Activated CD4-positive, alpha-beta T cell treated with anti-CD3 and anti-CD28 coated beads, Interleukin-2, amount 50 U/mL, for 1 hour (primary cell): Measurements from ENCODE around the gene CHD8.
"Not testable (repeated sequence)": the region's sequence is repeated elsewhere in the genome, so short reads cannot be mapped to it uniquely, and the experiment has no call there.

Experiments
- DNase-seq: peaks from one replicate; pipeline ENCODE4 v3.0.0-alpha.2; 2020

Gene CHD8

DNA sequence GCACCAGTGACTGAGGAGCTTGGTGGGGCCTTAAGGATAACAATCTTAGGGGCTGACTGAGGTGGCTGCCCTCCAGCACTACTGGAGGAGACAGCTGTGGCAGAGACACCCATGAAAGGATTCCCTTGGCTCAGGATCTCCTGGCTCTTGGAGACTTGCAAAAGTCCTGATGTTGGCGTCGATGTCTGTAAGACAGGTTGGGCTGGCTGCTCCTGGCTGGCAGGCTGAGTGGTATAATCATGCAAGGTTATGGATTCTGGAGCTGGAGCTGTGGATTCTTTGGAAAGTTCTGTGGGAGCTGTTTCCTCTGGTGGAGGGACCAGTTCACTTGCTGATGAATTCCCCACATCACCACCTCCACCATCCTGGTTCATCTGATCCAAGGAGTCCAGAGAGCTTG lies 24.8 kb downstream of the CHD8 start:
- DNase-seq, result no peak

DNA sequence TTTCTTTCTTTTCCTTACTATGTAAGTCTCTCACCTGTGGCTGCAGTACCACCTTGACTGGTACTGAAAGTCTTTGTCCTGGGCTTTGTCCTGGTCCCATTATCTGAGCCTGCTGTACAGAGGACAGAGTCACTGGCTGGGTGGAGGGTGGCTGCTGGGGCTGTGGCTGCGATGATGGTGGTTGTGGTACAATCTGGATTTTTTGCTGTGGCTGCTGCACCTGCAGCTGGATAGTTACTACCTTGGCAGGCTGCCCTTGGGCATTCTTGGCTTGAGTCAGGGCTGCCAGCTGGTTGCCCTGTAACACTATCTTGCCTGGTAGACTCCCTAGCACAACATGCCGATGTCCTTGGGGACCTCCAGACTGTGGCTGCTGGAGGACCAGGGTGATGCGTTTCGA lies 27.0 kb downstream of the CHD8 start:
- no peak for DNase-seq

DNA sequence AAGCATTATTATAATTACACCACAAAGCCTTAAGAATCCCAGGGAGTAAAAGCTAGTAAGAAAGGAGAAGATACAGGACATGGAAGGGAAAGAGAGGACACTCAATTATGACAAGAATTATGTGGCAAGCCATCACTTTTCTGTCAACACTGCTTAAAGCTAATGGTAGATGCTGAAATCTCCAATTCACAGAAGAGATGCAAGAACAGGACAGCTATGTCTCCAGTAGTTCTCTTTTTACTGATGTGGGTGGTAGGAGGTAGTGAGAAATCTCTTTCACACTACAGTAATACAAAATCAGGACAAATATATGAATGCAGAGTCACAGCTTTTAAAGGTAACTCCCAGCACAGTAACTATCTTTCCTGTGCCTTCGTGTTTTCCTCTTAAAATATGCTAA lies 29.2 kb downstream of the CHD8 start:
- DNase-seq, result no peak

DNA sequence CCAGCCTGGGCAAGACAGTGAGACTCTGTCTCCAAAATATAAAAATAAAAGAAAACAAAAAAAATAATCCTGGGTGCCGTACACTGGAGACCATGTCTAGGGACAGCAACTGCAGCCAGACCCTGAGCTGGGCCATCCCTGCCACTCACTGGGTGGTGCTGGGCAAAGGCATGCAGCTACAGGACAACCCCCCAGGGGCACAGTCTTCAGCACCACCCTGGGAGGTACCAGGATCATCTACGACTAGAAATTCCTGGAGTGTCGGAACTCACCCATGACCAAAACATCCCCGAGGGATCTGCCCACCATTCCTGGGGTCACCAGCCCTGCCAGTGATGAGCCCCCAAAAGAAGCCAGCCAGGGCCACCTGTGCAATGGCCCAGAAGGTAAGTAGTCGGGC lies 36.4 kb downstream of the CHD8 start:
- no peak for DNase-seq

DNA sequence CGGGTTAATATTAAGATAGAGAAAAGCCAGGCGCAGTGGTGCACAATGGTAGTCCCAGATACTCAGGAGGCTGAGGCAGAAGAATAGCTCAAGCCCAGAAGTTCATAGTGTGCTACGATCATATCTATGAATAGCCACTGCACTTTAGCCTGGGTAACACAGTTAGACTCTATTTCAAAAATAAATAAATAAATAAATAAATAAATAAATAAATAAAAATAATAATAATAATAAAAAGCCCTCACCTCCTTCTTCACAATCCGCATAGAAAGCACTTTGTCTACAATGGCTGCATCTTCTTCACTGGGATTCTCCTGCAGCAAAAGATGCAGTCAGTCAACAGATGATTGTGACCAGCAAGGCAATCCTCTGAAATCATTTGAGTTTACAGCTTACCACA lies 40.6 kb downstream of the CHD8 start:
- DNase-seq, result no peak

DNA sequence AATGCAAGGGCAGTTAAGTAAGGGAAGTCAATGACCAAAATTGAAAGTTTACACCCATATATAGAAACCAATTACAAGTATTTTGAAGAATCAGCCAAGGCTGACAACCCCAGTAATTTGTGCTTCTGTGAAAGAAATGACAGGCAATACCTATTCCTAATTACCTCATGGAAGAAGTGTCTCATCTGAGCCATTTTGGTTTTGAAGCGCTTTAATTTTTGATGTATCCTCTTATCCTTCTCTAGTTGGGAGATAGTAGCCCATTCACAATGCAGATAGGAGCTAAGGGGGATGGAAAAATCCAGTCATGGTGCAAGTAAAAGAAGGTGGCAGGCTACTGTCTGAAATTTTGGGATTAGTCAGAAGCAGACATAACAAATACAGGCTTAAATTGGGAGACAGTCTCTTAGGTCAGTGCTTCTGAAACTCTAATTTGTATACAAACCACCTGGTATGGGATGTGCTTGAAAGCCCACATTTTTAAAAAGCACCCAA lies 41.7 kb downstream of the CHD8 start:
- DNase-seq, result no peak

DNA sequence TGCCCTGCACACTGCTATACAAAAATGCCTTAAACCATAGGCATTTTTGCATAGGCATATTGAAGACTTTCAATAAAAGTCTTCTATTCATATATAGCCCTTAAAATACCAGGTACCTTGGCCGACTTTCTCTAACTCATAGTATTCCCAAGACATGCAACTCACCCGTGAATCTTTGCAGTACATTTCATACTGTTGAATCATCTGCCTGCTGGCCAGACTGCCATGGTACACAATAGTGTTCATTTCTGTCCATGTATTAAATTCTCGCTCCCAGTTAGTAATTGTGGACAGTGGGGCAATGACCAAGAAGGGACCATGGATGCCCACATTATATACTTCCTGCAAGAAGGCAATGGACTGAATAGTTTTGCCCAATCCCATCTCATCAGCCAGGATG lies 47.8 kb downstream of the CHD8 start:
- DNase-seq, result no peak

DNA sequence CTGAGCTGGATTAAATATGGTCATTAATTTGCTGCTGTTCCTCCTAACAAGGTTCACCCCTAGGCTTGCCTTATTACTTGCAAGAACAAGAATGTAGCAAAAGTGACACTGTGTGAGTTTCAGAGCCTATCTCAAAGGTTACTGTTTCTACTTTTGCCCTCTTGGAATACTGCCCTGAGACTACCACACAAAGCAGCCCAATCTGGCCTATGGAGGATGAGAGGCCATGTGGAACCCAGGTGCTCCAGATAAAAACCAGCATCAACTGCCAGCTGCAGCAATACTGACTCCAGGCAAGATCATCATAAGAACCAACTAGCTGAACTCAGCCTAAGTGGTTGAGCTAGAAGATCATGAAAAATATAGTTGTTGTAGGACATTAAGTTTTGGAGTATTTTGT lies 49.7 kb downstream of the CHD8 start:
- no peak for DNase-seq

DNA sequence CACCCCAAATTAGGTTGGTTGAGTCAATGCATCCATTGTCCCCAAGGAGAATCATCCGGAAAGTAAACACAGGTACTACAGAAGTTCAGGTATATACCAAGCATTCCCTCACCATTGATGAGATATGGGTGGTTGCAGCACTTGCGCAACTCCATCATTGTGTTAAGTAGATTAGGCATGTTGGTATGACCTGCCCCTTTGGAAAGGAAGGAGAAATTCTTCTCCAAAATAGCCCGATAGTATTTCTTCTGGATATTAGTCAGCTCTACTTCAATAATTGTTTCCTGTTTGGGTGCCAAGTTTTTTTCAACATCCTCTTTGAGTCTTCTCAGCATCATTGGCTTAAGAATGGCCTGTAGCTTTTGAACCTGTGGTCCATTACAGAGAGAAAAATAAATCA lies 50.8 kb downstream of the CHD8 start:
- DNase-seq, result no peak

DNA sequence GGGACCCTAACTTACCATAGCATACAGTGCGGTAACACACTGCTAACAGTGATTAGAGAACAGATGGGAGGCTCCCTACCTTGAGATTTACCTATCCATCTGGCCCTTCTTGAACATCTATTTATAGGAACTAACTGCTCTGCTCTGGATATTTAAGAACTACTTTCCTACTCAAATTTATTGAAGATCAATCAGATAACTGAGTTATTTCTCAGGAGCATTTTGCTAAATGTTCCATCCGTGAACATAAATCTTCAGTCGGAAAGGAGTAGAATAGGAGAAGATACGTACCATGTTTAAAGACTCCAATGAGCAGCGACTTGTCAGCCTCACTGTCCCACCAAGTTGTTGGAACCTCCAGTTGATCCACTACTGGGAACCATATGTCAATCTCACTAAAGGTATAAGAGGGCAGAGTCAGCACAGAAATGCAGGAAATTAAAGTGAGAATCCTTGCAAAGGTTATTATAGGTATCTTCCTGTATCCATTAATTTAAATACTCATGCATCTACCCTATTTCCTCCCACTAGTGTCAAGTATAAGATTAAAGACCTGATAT lies 56.5 kb downstream of the CHD8 start:
- DNase-seq, result no peak

DNA sequence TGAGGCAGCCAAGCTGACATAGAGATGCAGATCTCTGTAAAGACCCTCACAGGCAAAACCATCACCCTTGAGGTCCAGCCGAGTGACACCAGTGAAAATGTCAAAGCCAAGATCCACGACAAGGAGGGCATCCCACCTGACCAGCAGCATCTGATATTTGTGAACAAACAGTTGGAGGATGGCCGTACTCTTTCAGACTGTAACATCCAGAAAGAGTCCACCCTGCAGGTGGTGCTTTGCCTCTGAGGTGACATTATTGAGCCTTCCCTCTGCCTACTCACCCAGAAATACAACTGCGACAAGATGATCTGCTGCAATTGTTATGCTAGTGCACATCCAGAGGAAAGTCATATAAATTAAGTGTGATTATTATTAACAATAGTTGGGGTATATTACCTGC lies 57.0 kb downstream of the CHD8 start:
- no peak for DNase-seq

DNA sequence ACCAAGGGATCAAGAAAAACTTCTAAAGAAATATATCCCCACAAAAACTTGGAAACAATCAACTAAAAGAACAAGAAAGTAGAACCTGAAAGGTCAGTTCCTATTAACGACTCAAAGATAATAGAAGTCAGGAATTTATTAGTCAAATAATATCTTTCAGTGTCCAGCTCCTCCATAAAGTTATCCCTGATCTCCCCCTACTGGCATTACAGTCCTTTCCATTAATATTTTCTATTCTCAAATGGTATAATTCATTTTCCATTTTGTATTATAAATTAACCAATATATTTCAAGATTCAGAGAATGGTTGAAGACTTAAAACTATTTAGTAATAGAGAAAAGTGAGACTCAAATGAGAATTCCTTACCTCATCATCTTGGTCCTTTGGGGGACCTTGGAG lies 60.5 kb downstream of the CHD8 start:
- no peak for DNase-seq

DNA sequence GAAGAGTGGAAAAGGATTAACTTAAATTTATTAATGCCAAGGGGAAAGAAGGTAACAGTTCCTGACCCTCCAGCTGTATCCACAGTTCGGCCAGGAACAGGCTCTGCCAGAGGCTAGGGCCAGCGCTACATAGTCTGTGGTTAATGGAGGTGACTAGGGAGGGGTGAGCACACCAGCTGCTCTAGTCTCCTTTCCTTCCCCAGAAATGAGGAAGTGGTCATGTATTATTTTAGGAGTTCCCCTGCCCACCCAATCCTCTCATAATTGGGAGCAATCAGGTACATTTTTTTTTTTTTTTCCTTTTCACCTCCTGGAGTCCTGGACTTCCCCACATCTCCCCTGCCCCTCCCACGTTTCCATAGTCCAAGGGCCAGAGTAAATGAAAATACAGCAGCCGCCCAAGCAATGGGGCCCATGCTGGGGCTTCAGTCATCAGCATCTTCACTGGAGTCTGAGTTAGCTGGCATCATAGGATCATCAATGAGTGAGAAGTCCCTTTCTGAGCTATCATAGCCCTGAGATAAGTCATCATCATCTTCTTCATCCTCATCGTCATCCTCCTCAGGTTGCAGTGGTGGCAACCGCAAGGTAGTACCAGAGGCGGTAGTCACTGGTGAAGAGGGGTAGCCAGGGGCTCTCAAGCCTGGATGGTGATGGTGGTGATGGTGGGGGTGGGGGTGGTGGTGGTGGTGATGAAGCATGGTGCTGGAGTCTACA lies 70.6 kb downstream of the CHD8 start:
- no peak for DNase-seq

DNA sequence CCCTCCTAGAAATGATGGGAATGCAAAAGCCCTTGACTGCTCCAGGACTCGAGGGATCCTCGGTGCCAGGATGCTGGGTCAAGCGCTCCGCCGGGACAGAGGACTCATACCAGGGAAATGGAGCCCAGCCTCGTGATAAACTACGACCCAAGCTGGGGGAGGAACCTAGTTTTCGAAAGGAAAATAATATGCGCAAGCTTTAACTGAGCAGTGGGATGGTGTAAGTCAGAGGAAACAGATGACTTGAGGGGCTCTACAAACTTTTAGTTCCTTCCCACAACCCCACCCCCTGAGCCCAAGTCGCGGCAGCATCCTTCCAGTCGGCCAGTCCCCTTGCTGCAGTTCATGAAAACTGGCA lies 71.5 kb downstream of the CHD8 start:
- DNase-seq, result no peak

DNA sequence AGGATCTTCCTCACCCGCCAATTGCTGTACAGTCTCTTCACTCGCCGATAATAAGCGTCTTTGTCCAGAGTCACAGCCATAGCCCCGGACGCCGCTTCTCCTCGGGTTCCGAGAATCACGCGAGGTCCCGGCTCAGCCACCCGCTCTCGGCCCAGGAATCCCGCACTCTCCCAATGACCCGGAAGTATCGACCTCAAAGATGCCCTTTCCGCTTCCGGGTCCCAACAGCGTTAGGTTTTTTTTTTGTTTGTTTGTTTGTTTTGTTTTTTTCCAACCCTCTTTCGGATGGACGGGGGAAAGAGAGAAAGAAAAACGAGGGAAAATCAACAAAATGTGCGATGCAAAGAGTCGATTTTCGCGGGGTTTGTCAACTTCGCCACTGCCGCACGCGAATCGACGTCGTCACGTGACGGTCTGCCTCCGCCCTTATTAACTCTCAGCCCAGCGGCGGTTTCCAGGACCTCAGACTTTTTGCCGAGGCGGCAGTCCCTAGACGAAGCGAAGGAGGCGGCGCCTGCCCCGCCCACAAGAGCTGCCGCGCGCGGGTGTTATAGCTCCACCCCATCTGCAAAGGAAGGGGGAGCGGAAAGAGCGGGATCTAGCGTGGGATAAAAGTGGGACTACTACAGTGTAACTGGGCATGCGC lies 72.0 kb downstream of the CHD8 start, which contains the start of gene SUPT16H:
Gene SUPT16H (minus strand): TSS at position 172 of the 646 bp plus-strand sequence. CDS start 92 bp downstream, at position 80.
- peak; percentile 93 for DNase-seq

DNA sequence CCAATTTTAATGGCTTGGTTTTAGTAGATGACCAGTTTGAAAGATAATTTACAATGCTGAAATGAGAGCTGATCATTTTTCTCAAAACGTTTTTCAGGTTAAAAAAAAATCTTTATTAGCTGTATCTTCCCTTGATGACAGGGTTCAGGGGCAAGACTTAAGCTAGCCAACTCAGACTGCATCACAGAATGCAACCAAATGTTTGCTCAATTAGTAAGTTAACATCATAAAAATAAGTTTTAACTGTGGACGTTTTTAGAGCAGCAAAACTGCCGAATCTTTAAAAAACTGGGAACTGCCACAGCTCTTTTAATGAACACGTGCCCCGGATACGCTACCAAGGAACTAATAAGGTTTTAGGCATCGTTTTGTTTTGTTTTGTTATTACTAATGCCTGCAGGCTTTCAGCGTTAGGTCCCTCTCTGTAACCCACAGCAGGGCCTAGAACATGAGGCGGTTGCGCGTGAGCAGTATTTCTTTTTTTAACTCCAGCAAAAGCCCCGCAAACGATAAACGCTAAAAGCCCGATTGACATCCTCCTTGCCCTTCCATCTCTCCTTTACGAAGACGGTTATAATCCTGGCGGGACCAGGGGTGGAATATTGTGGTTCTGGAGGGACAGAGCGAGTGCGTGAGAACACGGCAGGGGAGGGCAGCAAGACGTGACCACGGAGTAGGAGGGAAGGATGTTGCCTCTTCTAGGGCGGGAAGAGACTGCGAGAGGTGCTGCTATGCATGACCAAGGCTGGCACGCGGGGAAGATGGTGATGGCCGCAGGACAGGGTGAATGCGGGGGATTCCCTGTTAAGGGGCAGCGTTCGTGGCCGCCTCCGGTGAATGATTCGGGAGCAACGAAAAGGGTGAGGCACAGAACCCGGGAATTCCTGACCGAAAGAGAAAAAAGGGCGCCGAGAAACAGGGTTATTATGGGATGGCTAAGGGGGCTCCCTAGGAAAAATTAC lies 72.8 kb downstream of the CHD8 start:
- peak; percentile 24 for DNase-seq

DNA sequence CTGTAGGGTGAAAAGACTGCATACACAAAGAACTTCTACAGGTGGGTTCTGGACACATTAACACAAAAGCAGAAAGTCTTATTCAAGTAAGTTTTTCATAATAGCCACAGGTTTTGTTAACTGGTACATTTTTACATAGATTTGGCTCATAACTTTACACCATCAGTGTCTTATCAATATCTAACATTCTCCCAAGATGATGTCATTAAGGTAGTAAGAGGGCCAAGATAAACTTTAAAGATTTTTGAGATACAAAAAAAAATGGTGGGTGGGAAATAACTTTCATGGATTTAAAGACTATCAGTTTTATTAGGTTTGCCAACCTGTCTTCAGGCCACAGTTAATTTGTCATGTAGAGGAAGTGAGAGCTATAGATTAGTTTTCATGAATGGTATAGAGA lies 73.8 kb downstream of the CHD8 start:
- no peak for DNase-seq

DNA sequence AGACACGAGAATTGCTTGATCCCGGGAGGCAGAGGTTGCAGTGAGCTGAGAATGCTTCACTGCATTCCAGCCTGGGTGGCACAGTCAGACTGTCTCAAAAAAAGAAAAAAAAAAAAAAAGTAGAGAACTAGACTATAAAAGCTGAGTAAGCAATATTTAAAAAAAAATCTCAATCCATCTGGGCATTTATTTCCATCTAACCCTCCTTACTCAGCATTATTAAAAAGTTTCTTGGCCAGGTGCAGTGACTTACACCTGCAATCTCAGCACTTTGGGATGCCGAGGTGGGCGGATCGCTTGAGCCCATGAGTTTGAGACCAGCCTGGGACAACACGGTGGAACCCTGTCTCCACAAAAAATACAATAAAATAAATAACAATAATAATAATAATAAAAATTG lies 76.6 kb downstream of the CHD8 start:
- DNase-seq, result no peak

DNA sequence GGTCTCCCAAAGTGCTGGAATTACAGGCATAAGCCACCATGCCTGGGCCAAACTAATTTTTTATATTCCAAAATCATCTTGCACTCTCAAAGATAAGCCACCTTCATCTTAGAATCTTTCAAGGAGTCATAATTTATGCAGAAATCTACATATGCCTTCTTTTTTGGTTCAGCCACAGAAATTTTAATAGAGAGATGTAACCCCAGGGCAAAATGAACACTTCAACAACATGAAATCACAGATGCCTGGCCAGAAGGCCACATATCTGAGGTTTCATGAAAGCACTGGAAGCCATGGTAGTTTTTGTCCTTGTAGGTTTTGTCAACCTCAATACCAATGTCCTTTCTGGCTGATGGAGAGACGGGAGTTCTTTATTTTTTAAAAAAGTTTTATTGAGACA lies 81.9 kb downstream of the CHD8 start:
- DNase-seq, result no peak

DNA sequence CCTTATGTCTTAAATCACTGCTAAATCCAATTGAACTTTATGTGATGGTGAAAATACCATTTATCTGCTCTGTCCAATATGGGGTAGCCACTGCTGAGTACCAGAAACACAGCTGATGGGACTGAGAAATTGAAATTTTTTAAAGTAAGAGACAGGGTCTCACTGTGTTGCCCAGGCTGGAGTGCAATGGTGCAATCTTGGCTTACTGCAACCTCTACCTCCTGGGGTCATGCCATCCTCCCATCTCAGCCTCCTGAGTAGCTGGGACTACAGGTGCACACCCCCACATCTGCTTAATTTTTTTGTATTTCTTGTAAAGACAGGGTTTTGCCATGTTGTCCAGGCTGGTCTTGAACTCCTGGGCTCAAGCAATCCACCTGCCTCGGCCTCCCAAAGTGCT lies 83.1 kb downstream of the CHD8 start:
- not testable (repeated sequence) for DNase-seq

DNA sequence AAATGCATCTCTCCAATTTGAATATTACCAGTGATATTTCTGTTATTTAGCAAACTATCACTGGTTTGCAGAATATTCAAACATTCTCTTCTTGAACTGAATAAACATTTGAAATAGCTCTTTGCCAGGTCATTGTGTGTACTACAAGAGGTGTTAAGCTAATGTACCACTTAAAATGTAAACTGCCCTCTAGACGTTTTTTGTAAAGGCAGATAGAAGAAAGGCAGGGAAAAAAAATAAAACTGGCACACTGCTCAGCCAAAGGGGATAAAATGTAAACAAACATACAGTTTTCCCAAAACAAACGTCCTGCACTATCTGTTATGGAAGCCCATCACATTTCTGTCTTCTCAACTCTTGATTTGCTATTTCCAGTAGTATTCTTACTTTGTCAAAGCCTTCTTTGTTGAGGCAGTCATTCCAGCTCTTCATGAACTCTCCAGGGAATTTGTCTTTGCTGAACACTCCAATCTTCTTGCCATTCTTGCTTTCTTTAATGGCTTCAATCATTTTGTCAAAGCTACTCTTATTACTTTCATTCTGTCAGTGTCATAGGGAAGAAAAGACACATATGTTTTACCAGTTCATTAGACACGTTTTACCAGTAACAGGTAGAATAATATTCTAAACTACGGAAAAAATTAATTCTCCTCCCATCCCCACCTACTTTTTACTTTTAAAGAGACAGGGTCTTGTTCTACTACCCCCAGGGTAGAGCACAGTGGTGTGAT lies 85.8 kb downstream of the CHD8 start:
- DNase-seq, result no peak

DNA sequence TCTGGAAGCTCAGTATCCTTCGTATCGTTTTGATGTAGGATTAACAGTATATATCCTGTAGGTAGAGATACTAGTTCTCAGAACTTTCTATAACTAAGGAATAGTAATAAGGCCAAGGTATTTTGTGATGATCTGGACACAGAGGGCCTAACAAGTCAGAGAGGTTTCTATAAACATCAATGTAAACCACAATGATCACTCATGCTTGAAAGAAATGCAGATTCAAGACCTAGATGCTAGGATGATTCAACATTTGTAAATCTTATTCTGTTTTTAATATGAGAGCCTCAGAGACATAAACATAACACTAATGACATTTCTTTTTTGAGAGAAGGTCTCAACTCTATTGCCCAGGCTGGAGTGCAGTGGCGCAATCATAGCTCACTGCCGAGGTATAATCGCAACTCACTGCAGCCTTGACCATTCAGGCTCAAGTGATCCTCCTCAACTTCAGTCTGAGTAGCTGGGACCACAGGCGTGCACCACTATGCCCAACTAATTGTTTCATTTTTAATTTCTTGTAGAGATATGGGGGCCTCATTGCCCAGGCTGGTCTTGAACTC lies 88.3 kb downstream of the CHD8 start:
- no peak for DNase-seq
